GM21619 (cell line): ENCODE measurements around the gene TRPM8.

Experiments
- ATAC-seq: cut with Tn5 transposase; IDR thresholded peaks from one replicate; pipeline ENCODE4 v1.9.1; 2021; ENCODE audit not compliant: unreplicated experiment

The TRPM8 gene

GRCh38 chr2:233996461-233996860, 79.3 kb downstream of the TRPM8 start:
- no peak for ATAC-seq

DNA sequence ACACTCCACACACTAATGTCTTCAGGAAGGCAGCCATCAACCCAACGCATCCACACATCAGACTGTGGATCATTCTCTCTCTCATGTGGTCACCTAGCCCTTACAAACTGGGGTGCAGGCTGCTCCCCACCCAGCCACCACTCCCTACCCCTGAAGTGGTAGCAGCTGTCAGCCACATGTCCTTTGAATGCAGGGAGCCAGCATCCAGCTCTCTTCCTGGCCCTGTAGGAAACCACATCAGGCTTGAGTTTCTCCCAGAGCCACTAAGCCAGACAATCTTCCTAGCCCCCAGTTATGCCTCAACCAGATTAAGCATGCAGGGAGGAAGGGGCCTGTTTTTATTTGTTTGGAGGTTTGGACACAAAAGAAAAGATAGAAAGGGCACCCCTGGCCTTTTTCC, 80.5 kb downstream of the TRPM8 start:
- no peak for ATAC-seq

GRCh38 chr2:233999182-233999581, 82.0 kb downstream of the TRPM8 start:
- ATAC-seq, result no peak

DNA sequence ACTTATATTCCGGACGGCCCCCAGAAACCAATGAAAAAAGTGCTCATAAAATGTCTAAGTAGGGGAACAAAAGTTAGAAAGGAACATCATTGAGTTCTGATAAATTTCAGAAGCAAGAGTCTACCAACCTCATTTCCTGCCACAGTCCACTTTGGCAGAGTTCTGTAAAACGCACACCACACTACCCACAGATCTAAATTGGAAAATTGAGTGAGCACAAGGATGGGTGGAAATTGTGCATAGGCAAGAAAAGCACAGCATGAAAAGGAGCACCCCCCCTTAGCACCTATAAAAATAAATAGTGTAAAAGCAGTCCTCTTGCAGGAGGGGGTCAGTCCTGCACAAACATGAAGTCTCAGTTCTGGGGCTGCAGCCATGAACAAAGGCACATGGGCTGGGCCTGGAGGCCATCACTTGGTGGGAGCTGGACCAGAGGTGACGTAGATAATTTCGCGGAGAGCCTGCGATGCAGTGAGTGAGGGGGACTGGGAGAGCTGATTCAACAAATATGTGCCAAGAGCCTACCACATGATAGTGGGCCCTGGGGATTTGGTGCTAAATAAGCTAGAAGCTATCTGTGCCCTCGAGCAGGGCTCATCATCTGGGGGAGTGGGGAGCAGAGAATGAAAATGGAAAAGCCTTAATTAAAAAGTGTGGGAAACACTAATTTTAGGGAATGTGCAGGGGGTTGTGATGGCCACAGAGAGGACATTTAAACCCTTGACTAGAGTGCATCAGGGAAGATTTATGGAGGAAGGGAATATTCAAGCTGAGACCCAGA, 84.4 kb downstream of the TRPM8 start:
- ATAC-seq, result no peak

DNA sequence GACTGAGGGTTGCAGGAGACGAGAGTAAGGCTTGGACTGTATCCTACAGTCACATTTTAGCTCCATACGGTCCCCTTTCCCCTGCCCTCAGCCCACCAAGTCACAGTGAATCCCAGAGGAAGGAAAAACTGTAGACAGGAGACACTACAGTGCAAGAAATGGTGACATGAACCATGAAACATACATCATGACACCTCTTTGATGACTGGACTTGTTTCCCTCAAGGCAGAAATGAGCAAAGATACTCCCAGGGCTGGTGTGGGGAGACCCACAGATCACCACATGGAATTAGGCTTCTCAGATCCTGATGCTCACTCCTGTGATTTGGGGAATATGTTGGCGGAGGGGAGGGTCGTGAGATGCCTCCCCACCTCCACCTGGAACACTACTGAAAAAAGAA, 85.1 kb downstream of the TRPM8 start:
- no peak for ATAC-seq

- no peak for ATAC-seq
Measured at GRCh38 chr2:234003972-234004617, 86.9 kb downstream of the TRPM8 start.

DNA sequence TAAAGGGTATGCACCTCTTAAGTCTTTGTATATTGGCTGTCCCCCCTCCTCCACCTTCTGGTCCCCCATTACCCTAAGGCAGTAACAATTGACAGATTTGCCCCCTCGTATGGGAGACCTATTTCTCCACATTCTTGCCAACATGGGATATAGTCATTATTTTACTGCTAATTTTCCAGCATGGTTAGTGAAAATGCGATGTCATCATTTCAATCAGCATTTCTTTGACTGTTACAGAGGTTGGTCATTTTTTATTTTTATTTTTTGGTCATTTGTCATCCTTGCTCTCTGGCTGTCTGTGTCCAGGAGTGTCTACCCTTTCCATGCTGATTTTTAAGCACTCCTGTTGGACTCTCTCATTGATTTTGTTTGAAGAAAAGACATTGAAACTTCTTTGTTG, 88.0 kb downstream of the TRPM8 start:
- ATAC-seq, result no peak

- ATAC-seq, result no peak
Measured at GRCh38 chr2:234006501-234006900, 89.3 kb downstream of the TRPM8 start.

GRCh38 chr2:234014427-234014826, 97.3 kb downstream of the TRPM8 start:
- ATAC-seq, result no peak

DNA sequence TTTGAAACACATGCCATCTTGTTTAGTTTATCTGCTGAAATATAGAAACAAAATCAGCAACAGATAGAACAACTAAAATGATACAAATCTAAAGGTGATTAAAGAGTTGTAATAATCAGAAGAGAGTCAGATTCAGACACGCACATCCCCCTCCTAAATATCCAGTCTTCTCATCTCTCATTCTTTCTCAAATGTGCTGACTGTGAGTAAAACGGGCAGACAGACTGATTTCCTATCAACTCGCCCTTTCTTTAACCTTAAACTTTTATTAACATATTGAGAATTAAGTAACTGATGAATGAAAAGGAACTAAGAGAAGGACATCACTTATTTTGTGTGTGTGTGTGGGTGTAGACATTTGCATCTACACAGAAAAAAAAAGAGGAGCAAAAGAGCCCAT, 98.7 kb downstream of the TRPM8 start:
- ATAC-seq, result no peak

- ATAC-seq, result no peak
Measured at GRCh38 chr2:234019896-234020295, 102.7 kb downstream of the TRPM8 start.

DNA sequence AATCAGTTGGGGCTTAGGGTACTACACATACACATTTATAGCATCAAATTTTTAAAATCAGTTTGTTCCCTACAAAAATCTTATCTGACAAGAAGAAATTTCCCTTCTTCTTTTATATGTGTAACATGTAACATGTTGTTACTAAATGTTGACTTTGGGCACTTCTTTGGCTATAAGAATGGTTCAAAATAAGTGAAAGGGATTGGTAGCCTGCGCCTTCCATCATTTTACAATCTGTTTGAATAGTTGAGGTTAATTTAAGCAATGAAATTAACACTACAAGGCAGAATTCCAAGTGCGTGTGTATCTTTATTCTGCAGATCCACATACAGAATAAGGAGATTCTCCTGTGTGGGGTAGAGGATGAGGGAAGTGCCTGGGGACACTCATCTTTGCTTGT, 103.2 kb downstream of the TRPM8 start:
- no peak for ATAC-seq

DNA sequence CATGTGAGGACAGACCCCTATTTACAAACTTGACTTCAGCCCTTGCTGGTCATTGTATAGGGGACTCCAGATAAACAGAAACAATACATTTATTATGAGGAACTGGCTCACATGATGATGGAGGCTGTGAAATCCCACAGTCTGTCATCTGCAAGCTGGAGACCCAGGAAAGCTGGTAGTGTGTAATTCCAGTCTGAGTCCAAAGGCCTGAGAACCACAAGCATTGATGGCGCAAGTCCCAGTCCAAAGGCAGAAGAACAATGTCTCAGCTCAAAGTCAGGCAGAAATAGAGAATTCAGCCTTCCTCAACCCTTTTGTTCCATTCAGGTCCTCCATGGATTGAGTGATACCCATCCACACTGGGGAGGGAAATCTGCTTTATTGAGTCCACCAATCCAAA, 105.3 kb downstream of the TRPM8 start:
- ATAC-seq, result no peak

DNA sequence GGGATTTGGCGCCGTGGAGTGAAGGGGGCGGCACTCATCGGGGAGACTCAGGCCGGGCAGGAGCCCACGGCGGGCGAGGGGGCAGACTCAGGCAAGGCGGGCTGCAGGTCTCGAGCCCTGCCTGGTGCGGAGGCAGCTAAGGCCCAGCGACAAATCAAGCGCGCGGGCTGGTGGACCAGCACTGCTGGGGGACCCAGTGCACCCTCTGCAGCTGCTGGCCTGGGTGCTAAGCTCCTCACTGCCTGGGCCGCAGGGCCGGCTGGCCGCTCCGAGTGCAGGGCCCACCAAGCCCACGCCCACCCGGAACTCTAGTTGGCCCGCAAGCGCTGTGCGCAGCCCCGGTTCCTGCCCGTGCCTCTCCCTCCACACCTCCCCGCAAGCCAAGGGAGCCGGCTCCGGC, 107.1 kb downstream of the TRPM8 start:
- ATAC-seq, result no peak

DNA sequence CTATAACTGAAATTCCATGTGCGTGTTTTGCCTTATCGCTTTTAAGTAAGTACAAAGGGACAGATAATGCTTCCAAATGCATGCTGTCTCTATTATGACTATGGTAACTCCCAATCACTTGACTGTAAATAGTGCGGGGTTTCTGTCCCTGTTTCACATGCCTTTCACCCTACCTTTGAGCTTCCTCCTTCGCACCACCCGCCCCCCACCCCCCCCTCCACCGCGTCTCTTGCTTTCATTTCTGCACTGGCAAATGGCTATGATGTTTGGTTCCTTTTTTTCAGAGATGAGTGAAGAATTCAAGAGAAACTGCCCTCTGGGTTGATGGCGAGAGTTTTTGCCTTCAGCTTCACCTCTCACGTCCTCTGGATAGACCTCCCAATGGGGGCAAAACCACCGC, 108.3 kb downstream of the TRPM8 start:
- no peak for ATAC-seq

DNA sequence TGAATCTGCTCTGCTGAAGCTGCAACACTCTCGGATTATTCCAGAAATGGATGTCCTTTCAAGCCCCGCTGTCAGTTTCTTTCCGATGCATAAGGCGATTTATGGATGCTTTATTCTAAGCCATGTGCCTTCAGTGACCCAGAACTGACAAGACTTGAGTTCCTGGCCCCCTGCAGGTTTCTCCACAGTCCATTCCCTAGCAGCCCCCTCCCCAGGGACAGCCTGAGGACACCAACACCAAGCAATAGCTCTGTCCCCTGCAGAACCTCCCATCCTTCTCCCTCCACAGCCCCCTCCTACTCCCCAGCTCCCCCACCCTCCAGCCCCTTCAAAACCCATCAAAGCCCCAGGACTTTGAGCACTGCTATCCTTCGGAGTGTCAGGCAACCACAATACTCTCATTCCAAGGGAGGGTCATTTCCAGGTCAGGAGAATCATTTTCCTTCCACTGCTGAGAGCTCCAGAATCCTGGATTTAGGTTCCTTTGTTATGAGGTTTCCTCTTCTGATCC, 108.8 kb downstream of the TRPM8 start:
- ATAC-seq, result no peak

DNA sequence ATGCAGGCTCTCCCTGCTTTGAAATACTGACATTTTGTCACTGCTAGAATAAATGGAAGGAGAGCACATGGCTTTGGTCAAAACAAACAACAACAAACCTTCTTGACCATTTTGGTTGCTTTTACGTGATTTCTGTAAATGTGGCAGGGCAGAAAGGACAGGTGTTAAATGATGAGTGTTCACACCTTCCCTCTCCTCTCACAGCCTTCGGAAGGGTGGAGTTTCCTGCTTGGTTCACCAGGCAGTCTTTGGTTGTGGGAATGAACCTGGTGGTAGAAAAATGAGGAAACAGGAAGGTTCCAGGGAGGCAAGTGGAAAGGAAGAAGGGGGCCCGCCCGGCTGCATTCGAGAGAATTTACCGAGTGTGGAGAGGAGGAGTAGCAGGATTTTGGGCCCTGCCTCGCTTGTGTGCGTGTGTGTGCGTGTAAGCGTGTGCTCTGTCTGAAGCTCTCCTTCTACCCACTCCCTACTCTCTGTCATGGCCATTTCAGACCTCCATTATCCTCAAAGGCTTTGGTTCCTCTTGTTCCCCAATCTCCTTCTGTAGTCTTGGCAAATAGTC, 109.6 kb downstream of the TRPM8 start:
- ATAC-seq, result no peak

DNA sequence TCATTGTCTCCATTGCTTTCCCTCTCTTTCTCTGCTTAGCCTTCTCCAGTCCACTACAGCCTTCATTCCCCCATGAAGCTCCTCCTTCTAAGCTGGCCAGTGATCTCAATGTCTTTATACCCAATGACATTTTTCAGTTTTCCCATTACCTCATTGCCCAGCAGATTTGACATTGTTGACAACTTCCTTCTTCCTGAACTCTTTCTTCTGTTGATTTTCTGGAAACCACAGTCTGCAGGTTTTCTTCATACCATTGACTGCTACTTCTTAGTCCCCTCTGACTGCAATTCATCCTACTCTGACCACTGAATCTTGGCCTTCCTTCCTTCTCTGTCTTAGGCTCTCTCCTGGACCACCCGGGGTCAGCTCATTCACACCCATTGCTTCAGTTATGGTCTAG, 110.5 kb downstream of the TRPM8 start:
- ATAC-seq, result no peak

GRCh38 chr2:234029150-234029733, 112.1 kb downstream of the TRPM8 start:
- no peak for ATAC-seq

GRCh38 chr2:234031207-234031606, 114.0 kb downstream of the TRPM8 start:
- ATAC-seq, result no peak

DNA sequence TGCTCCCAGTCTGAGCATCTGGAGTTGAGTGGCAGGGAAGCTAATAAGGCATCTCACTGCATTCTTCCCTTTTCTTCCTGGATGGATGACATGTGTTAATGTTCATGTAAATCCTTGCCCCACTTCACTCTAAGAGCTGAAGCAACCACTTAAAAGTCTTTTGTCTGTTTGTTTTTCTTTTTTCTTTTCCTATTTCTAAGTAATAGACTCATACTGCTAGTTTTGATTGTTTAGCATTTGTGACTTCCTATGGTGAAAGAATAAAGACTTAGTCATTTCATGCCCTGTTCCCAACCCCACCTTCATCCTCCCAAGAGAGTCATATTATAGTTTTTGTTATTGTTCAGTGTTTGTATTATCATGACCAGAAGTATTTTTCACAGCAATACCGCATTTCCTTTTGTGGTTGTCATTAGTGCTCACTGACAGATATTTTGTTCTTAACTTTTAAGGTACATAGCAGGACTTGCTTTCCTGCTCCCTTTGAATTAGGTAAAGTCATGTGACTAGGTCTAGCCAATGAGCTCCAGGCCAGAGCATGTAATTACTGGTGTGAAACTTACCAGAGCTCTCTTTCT, 115.2 kb downstream of the TRPM8 start:
- no peak for ATAC-seq

- no peak for ATAC-seq
Measured at GRCh38 chr2:234033174-234033573, 116.0 kb downstream of the TRPM8 start.
